Lung (tissue), 12 donors: Measurements from ENCODE around the gene PLXNA2. TPM values are rescaled to one million over a fixed set of nuclear protein-coding genes. Genes with fewer than 3 reads are reported as not detected.

Source experiments
- ATAC-seq: fragments of 200-7000 bp; cut with Tn5 transposase; one replicate; pipeline ENCODE4 v1.9.1; 2020; ENCODE audit warnings: moderate number of reproducible peaks; ENCODE audit not compliant: insufficient read depth, low FRiP score
- DNase-seq, 3 donors: peaks; one replicate each; pipeline ENCODE4 v3.0.0-alpha.2; 2013 to 2017
- H3K27ac ChIP-seq, 2 donors: one replicate each; pipeline ENCODE4 v1.5.1; 2013; ENCODE audit warnings: mild to moderate bottlenecking in 2 of 2, moderate library complexity in 2 of 2, control low read depth in 1 of 2, inconsistent platforms in 1 of 2, low read depth in 1 of 2, low read length in 1 of 2
- H3K27me3 ChIP-seq, 3 donors: one replicate each; pipeline ENCODE4 v1.5.1; 2013; ENCODE audit warnings: low read length in 2 of 3; ENCODE audit not compliant: control insufficient read depth in 3 of 3, insufficient read depth in 3 of 3
- H3K36me3 ChIP-seq, 4 donors: one replicate each; pipeline ENCODE4 v1.5.1; 2013; ENCODE audit warnings: low read length in 4 of 4, mild to moderate bottlenecking in 1 of 4, moderate library complexity in 1 of 4; ENCODE audit not compliant: control insufficient read depth in 4 of 4, insufficient read depth in 4 of 4
- H3K4me1 ChIP-seq, 5 donors: one replicate each; pipeline ENCODE4 v1.5.1; 2013; ENCODE audit warnings: low read length in 5 of 5, mild to moderate bottlenecking in 2 of 5, moderate library complexity in 1 of 5; ENCODE audit not compliant: control insufficient read depth in 5 of 5, insufficient read depth in 5 of 5
- H3K4me3 ChIP-seq: one replicate; pipeline ENCODE4 v1.5.1; 2013; ENCODE audit warnings: mild to moderate bottlenecking, control low read depth, moderate library complexity
- H3K9ac ChIP-seq, 2 donors: one replicate each; pipeline ENCODE4 v1.5.1; 2013; ENCODE audit warnings: low read length in 2 of 2, control low read depth in 1 of 2; ENCODE audit not compliant: insufficient read depth in 1 of 2
- H3K9me3 ChIP-seq, 4 donors: one replicate each; pipeline ENCODE4 v1.5.1; 2013; ENCODE audit warnings: low read length in 3 of 4, mild to moderate bottlenecking in 1 of 4, moderate library complexity in 1 of 4; ENCODE audit not compliant: control insufficient read depth in 4 of 4, insufficient read depth in 3 of 4
- whole genome bisulfite sequencing, 2 donors: extraction: QIAGEN DNeasy Blood & Tissue Kit; methylation state at CpG; one replicate each; pipeline ENCODE4 v1.1.7; 2013; 5-methylcytosine and 5-hydroxymethylcytosine counted together
- polyA plus RNA-seq, 2 donors: library from polyadenylated mRNA; stranded (reverse); fragments of 200-250 nt; gene quantifications; one replicate each; pipeline ENCODE4 v1.2.1, GENCODE V29; 2013
- total RNA-seq, 2 donors: library from RNA; depleted of rRNA in 1 of 2; stranded (reverse); fragments of >200 nt in 1 of 2; gene quantifications; one replicate each; pipeline ENCODE4 v1.2.1, GENCODE V29; 2014 to 2021
- TF ChIP-seq, protein P1 (sequence below): IDR thresholded peaks from 2 replicates; pipeline ENCODE4 v1.5.1; 2012; ENCODE audit warnings: mild to moderate bottlenecking; ENCODE audit errors: control extremely low read depth, extremely low read depth
- donor health status: control.
- donor health status: control.
- donor health status: Bipolar disorder and iron deficiency.
- donor health status: healthy.
- donor health status: DM: yes; HTN: yes; CAD: no.

PLXNA2 gene
- total and polyA plus RNA-seq, 4 donors, result 13.2 to 118 (median 32.6) TPM

DNA sequence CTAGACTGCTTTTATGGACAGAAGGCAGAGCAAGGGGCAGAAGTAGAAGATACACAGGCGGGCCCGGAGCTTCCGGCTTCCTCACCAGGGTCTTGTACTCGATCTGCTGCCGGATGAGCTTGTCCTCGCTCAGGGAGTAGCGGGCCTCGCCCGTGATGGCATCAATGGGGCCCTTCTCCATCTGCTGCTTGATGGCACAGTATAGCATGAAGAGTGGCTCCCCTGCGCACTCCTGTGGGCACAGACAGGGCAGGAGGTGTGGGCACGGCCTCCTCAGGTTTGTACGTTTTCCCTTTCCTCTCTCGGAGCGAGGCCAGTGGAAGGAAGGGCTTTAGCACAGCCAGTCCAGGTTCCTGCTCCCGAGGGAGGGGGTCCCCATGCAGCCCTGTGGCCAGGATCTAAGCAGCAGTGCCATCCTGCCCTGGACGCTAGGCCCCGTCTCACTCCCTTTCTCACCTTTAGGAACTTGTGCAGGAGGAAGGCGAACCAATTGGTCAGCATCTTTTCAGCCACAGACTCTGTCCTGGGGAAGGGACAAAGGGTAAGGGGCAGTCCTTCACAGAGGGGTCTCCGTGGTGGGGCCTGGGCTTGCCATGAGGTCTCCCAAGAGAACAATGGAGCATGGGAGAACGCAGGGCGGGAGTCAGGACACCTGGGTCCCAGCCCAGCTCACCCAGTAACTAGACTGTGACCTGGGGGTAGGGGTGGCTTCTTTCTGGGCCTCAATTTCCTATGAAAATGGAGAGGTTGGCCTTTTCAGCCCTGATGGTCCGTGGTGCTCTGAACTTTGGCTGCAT is 204.4 kb downstream of the PLXNA2 start:
- H3K27ac ChIP-seq, result no peak overlapping the region
- TF ChIP-seq, protein P1, sequence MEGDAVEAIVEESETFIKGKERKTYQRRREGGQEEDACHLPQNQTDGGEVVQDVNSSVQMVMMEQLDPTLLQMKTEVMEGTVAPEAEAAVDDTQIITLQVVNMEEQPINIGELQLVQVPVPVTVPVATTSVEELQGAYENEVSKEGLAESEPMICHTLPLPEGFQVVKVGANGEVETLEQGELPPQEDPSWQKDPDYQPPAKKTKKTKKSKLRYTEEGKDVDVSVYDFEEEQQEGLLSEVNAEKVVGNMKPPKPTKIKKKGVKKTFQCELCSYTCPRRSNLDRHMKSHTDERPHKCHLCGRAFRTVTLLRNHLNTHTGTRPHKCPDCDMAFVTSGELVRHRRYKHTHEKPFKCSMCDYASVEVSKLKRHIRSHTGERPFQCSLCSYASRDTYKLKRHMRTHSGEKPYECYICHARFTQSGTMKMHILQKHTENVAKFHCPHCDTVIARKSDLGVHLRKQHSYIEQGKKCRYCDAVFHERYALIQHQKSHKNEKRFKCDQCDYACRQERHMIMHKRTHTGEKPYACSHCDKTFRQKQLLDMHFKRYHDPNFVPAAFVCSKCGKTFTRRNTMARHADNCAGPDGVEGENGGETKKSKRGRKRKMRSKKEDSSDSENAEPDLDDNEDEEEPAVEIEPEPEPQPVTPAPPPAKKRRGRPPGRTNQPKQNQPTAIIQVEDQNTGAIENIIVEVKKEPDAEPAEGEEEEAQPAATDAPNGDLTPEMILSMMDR, result no peak
- ATAC-seq (no peak), DNase-seq (no peak)
- WGBS, 2 donors, result 91 to 94% methylated on average over 22 of the region's 22 CpGs
- H3K4me1 ChIP-seq, result peaks cover 0 to 8% (median 4%) of the 10 kb centered on the region in 5 donors
- H3K4me3 ChIP-seq, result no peak overlapping the region
- H3K27me3 ChIP-seq, result no peaks in the 10 kb centered on the region
- H3K9me3 ChIP-seq, result no peaks in the 10 kb centered on the region
- H3K9ac ChIP-seq, result no peak overlapping the region
- peaks cover 3 to 72% (median 33%) of the 10 kb centered on the region in 4 donors for H3K36me3 ChIP-seq

DNA sequence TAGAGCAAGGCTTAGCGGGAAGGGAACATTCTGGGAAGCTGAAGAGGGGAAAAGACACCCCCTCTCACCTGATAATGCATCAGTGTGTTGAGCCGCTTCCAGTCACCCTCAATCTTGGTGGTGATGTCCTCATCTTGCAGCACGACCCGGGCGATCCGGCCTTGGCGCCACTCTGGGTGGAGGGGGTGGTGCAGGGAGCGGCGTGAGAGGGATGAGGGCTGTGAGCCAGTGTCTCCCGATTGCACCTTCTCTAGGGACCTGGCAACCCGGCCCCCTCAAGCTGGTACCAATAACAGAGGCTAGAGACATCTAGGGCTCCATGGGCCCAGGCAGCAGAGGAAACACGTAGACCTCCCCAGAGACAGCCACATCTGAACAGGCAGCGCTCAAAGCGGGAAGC is 205.9 kb downstream of the PLXNA2 start:
- DNase-seq, result no peak

DNA sequence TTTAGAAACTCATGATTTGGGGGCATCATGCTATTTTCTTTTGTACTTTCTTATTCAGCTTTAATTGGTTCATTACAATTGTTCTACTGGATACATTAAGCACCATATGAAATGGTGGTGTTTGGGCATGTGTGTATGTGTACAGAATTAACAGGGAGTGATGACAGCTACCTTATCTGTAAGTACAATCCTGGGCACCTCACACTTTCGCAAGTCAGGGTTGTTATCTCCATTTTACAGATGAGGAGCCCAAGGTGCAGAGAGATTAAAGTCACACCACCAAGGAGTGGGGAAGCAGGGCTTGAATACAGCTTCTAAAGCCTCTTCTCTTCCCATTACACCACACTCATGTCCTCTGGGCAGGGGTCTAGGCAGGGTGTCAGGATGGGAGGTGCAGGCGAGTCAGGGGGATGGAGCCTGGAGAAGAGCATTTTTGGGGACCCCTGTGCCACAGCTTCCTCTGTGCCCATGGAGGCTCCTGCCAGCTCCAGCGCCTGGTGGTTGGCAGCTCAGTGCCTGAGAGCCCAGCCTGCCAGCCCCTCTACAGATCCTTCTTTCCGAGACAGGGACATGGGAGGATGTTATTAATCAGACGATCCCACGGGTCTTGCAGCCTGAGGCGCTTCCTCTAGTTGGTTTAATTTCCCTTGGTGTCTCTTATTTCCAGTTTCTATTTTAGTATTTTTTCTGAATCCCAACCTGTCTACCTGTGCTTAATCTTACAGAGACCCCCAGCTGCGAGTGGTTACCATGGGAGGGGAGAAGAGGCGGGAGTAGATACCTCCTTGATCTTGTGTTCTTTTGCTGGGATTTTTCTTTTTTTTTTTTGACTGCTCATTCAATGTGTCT is 207.0 kb downstream of the PLXNA2 start:
- Histone ChIP-seq H3K4me3 (no peak overlapping the region), H3K27me3 (no peaks in the 10 kb centered on the region), H3K4me1 (no peaks in the 10 kb centered on the region), H3K27ac (no peak overlapping the region), H3K9ac (no peak overlapping the region), H3K9me3 (no peaks in the 10 kb centered on the region), H3K36me3 (peaks cover 0 to 67% (median 35%) of the 10 kb centered on the region in 4 donors)
- WGBS, 2 donors, result 86% methylated on average over 9 of the region's 9 CpGs
- TF ChIP-seq, protein P1, result no peak
- ATAC-seq (no peak), DNase-seq (no peak)

More for the DNA sequence above, 205.9 kb downstream of the PLXNA2 start:
- Histone ChIP-seq H3K9me3 (no peaks in the 10 kb centered on the region), H3K36me3 (peaks cover 3 to 65% (median 36%) of the 10 kb centered on the region in 4 donors), H3K27me3 (no peaks in the 10 kb centered on the region), H3K4me1 (no peaks in the 10 kb centered on the region), H3K4me3 (no peak overlapping the region), H3K9ac (no peak overlapping the region), H3K27ac (no peak overlapping the region)
- WGBS, 2 donors, result 90 to 92% methylated on average over 14 of the region's 14 CpGs
- TF ChIP-seq, protein P1, result no peak
- ATAC-seq, result no peak
